ENCODE data around the gene ZNF688. TPM values are rescaled to one million over a fixed set of nuclear protein-coding genes. Genes with fewer than 3 reads are reported as not detected.
"Not testable (repeated sequence)": the region's sequence is repeated elsewhere in the genome, so short reads cannot be mapped to it uniquely, and the experiment has no call there.

ZNF688 gene
- total and polyA plus RNA-seq, 9 donors: 10.3 to 31.2 (median 15.4) TPM

DNA sequence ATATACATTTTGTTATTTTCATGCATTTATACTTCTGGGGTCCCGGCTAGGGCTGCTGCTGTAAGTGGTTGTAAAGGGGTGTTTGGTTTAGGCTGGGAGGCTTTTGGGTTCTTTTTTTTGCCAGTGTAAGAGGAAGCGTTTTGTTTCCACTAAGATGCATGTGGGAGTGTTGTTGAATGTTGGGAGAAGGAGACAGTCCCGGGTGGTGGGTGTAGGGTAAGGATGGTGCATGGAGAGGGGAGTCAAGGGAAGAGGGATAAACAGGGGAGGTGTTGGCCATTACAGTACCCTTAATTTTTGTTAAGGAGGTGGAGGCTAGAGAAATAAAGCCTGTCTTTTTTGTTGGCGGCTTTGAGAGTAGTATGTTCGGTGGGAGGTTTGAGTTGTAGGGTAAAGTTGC, 28.4 kb downstream of the ZNF688 start:
- WGBS, 3 donors: 23 to 37% (median 25%) methylated on average over 5 of the region's 5 CpGs
- intact Hi-C loops (cut with DNase I): no loop called here
- DNase-seq: no peak

DNA sequence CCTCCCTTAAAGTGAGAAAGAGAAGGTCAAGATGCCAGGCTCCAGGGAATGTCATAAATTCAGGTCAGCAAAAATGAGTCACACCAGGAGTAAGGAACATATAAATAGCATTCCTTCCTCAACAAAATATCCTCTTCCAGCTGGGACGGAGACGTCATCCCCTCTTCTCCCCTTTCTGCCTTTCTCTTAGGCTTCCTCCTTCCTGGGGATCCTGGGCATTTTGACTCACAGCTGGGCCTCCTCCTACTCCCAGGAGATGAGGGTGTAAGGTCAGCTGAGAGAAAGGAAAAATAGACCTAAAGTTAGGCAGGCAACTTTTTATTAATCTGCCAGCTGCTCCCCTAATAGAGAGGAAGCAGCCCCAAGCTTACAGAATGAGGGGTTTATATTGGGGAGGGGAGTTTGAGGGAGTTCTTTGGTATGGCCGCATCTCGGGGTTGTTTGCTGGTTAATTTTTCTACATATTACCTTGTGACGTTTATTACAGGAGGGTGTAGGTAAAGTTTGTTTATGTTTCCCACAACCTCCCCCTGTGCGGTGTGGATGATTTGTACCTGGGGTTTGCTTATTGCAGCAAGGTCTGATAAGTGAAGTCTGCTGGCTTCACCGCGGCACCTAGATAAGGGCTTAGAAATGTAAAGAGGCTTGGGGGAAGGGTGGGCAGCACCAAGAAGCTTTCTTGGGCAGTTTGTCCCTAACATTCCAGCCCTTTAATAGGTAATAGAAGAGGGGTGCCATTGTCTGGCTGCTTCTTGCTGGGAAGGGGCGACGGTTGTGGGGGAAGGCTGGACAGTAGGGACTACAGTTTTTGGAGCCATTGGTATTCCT, 29.8 kb downstream of the ZNF688 start:
- Histone ChIP-seq H3K27ac (no peak overlapping the region), H3K36me3 (no peaks in the 10 kb centered on the region), H3K27me3 (no peaks in the 10 kb centered on the region), H3K4me1 (ENCODE audit: insufficient read depth) (peaks cover 3% of the 10 kb centered on the region), H3K4me3 (no peak overlapping the region), H3K9me3 (no peaks in the 10 kb centered on the region)
- no peak for DNase-seq
- intact Hi-C loops (cut with DNase I): no loop called here
- TF ChIP-seq EP300 (IDR thresholded peaks at IDR 0.05) (no peak), POLR2A (IDR thresholded peaks at IDR 0.05) (no peak)
- TF ChIP-seq, protein P1, sequence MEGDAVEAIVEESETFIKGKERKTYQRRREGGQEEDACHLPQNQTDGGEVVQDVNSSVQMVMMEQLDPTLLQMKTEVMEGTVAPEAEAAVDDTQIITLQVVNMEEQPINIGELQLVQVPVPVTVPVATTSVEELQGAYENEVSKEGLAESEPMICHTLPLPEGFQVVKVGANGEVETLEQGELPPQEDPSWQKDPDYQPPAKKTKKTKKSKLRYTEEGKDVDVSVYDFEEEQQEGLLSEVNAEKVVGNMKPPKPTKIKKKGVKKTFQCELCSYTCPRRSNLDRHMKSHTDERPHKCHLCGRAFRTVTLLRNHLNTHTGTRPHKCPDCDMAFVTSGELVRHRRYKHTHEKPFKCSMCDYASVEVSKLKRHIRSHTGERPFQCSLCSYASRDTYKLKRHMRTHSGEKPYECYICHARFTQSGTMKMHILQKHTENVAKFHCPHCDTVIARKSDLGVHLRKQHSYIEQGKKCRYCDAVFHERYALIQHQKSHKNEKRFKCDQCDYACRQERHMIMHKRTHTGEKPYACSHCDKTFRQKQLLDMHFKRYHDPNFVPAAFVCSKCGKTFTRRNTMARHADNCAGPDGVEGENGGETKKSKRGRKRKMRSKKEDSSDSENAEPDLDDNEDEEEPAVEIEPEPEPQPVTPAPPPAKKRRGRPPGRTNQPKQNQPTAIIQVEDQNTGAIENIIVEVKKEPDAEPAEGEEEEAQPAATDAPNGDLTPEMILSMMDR (IDR thresholded peaks at IDR 0.05): no peak
- WGBS, 3 donors: 36 to 40% (median 37%) methylated on average over 10 of the region's 10 CpGs

More for the DNA sequence above, 28.4 kb downstream of the ZNF688 start:
- Histone ChIP-seq H3K27me3 (no peaks in the 10 kb centered on the region), H3K36me3 (no peaks in the 10 kb centered on the region), H3K9me3 (no peaks in the 10 kb centered on the region), H3K4me3 (no peak overlapping the region), H3K27ac (no peak overlapping the region), H3K4me1 (ENCODE audit: insufficient read depth) (peaks cover 3% of the 10 kb centered on the region)
- no peak for TF ChIP-seq POLR2A (IDR thresholded peaks at IDR 0.05)
- TF ChIP-seq, protein P1 (IDR thresholded peaks at IDR 0.05): no peak
- no peak for TF ChIP-seq EP300 (IDR thresholded peaks at IDR 0.05)

DNA sequence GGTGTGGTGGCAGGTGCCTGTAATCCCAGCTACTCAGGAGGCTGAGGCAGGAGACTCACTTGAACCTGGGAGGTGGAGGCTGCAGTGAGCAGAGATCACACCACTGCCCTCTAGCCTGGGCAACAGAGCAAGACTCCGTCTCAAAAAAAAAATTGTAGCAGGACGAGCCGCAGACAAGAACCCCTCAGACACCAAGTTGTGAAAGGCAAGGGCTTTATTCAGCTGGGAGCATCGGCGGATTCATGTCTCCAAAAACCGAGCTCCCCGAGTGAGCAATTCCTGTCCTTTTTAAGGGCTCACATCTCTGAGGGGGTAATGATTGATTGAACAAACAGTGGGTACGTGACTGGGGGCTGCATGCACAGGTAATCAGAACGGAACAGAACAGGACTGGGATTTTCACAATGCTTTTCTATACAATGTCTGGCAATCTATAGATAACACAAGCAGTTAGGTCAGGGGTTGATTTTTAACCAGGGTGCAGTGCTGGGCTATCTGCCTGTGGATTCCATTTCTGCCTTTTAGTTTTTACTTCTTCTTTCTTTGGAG, 30.5 kb downstream of the ZNF688 start:
- H3K4me3 ChIP-seq; H3K4me1 ChIP-seq (ENCODE audit: insufficient read depth); H3K9me3 ChIP-seq; H3K27ac ChIP-seq; DNase-seq; intact Hi-C loops (cut with DNase I); H3K27me3 ChIP-seq; H3K36me3 ChIP-seq: not testable (repeated sequence)
- 53 to 70% (median 63%) methylated on average over 9 of the region's 9 CpGs for WGBS, 3 donors

DNA sequence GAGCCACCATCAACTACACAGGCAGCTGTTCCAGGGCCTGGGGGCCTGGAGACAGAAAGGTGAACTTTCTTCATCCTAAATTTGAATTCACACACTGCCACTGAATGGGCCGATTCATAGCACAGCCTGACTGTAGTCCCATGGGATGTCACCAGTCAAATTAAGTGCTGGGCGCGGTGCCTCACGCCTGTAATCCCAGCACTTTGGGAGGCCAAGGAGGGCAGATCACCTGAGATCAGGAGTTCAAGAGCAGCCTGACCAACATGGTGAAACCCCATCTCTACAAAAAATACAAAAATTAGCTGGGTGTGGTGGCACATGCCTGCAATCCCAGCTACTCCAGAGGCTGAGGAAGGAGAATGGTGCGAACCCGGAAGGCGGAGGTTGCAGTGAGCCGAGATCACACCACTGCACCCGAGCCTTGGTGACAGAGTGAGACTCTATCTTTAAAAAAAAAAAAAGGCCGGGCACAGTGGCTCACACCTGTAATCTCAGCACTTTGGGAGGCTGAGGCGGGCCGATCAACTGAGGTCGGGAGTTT, 31.5 kb downstream of the ZNF688 start:
- not testable (repeated sequence) for H3K27me3 ChIP-seq; DNase-seq; H3K4me3 ChIP-seq; H3K36me3 ChIP-seq; H3K4me1 ChIP-seq (ENCODE audit: insufficient read depth); H3K27ac ChIP-seq; H3K9me3 ChIP-seq
- 90 to 96% (median 94%) methylated on average over 13 of the region's 13 CpGs for WGBS, 3 donors
- intact Hi-C loops (cut with DNase I): loop anchor here in 1 of 4 donors (10.0 kb wide), 1 partner anchor 485 kb away; a partner anchor contains a TSS

DNA sequence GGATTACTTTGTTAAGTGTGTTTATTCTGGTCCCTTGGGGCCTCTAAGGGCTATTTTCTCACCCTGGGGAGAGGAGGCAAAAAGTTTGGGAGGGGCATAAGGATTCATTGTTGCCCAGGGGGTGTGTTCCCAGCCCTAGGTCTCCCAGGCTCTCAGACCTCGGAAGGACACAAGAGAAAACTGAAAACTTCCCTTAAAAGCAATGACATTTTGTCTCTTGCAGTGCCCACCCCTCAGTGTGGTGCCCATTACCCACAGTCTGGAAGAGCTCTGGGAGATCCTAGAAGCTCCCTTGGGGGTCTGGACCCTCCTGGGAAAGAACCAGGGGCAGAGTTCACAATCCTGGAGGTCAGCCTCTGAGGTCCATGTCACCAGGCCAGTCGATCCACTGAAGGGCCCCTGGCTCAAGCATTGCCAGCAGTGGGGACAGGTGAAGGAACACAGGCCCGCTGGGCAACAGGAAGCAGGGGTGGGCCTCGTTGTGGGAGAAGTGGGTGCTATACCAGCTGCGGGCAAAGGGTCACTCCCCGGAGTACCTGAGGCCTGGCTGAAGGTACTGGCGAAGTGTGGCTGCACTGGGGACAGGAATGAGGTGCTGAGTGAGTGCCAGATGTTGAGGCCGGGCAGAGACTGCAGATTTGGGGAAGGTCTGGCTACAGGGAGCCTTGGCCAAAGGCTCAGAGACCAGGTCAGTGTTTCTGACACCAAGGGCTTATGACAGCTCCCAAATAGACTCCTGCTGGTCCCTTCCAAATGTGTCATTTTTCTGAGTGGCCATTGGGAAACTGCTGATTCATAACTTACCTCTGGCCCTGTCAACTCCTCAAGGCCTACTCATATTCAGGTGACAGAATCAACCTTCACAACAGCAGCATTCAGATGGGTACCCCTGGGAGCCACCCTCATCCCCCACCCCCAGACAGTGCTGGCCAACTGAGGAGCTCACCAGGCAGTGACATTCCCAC, 32.2 kb downstream of the ZNF688 start:
- Histone ChIP-seq H3K36me3 (no peaks in the 10 kb centered on the region), H3K4me1 (ENCODE audit: insufficient read depth) (peaks cover 5% of the 10 kb centered on the region), H3K9me3 (no peaks in the 10 kb centered on the region), H3K4me3 (no peak overlapping the region), H3K27me3 (no peaks in the 10 kb centered on the region), H3K27ac (no peak overlapping the region)
- WGBS, 3 donors: 88 to 91% (median 90%) methylated on average over 8 of the region's 8 CpGs
- TF ChIP-seq EP300 (IDR thresholded peaks at IDR 0.05) (no peak), POLR2A (IDR thresholded peaks at IDR 0.05) (no peak)
- TF ChIP-seq, protein P1 (IDR thresholded peaks at IDR 0.05): no peak
- intact Hi-C loops (cut with DNase I): loop anchor here in 1 of 4 donors (10.0 kb wide), 1 partner anchor 484 kb away; a partner anchor contains a TSS
- DNase-seq: peak in 1 of 5 donors; percentile 8

DNA sequence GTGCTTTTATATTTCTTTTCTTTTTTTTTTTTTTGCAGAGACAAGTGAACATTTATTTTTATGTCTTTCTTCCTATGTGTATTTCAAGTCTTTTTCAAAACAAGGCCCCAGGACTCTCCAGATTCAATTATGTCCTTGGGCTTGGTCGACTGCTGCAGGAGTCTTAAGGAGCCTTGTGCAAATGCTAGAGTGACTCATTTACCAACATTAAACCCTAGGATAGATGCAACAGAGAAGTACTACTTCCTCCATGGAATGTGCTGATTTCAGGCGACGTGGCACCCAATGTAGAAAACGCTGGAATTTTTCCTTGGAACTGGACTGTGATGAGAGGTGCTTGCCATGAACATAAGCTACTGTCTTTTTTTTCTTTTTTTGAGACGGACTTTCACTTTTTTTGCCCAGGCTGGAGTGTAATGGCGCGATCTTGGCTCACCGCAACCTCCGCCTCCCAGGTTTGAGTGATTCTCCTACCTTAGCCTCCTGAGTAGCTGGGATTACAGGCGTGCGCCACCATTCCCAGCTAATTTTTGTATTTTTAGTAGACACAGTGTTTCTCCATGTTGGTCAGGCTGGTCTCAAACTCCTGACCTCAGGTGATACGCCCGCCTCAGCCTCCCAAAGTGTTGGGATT, 35.0 kb downstream of the ZNF688 start:
- intact Hi-C loops (cut with DNase I): loop anchor here in 1 of 4 donors (10.0 kb wide), 1 partner anchor 482 kb away; a partner anchor contains a TSS
- H3K27ac ChIP-seq: peak overlapping the region in 1 of 2 donors; percentile 83
- H3K9me3 ChIP-seq; H3K4me1 ChIP-seq (ENCODE audit: insufficient read depth); H3K4me3 ChIP-seq; DNase-seq; H3K36me3 ChIP-seq; H3K27me3 ChIP-seq: not testable (repeated sequence)
- 90 to 94% (median 92%) methylated on average over 13 of the region's 13 CpGs for WGBS, 3 donors
